Activated CD8-positive, alpha-beta T cell treated with anti-CD3 and anti-CD28 coated beads for 36 hours (primary cell): ENCODE measurements around the gene IGBP1. TPM values are rescaled to one million over a fixed set of nuclear protein-coding genes. Genes with fewer than 3 reads are reported as not detected.

Experiments used
- ATAC-seq: fragments of 200-7000 bp; cut with Tn5 transposase; one replicate; pipeline ENCODE4 v1.10.0; 2021; ENCODE audit warnings: mild to moderate bottlenecking, moderate library complexity
- CTCF ChIA-PET: fragments of 350-600 bp; sonication (Branson Sonifier 250); formaldehyde crosslinking; loops from one replicate; lab custom pipeline; 2021; ENCODE audit warnings: antibody characterized with exemption; lab: Charles Lee
- POLR2A ChIA-PET: fragments of 350-600 bp; sonication (Branson Sonifier 250); formaldehyde crosslinking; loops from one replicate; lab custom pipeline; 2021; ENCODE audit warnings: antibody characterized with exemption; lab: Charles Lee
- DNase-seq: peaks from one replicate; pipeline ENCODE4 v3.0.0-alpha.2; 2020
- H3K27ac Mint-ChIP-seq: one replicate; pipeline ENCODE4 v1.8.0; 2021; ENCODE audit warnings: mild to moderate bottlenecking, mixed read lengths
- H3K27me3 Mint-ChIP-seq: one replicate; pipeline ENCODE4 v1.8.0; 2021; ENCODE audit warnings: mixed read lengths
- H3K36me3 Mint-ChIP-seq: one replicate; pipeline ENCODE4 v1.8.0; 2021; ENCODE audit warnings: low read depth, mixed read lengths
- H3K4me1 Mint-ChIP-seq: one replicate; pipeline ENCODE4 v1.8.0; 2021; ENCODE audit warnings: low read depth, mixed read lengths
- H3K4me3 Mint-ChIP-seq: one replicate; pipeline ENCODE4 v1.8.0; 2021; ENCODE audit warnings: mild to moderate bottlenecking, moderate library complexity, mixed read lengths
- H3K9me3 Mint-ChIP-seq: one replicate; pipeline ENCODE4 v1.8.0; 2021; ENCODE audit warnings: mixed read lengths
- intact Hi-C: fragments of 100-400 bp; cut with micrococcal nuclease; formaldehyde crosslinking; loops from one replicate; pipeline ENCODE4 v1.10.0; 2022
- total RNA-seq, 2 experiments: library from RNA; stranded (reverse); gene quantifications; one replicate each; pipeline ENCODE4 v1.2.3, GENCODE V29; 2021
- TF ChIP-seq, protein P1 (sequence below): fragments of 200-600 bp; IDR thresholded peaks from one replicate; pipeline ENCODE4 v1.8.0; 2022; ENCODE audit warnings: antibody characterized with exemption, mild to moderate bottlenecking

Gene IGBP1
- total RNA-seq, 2 experiments from 2014 or later: 43.5 to 45.1 TPM

DNA sequence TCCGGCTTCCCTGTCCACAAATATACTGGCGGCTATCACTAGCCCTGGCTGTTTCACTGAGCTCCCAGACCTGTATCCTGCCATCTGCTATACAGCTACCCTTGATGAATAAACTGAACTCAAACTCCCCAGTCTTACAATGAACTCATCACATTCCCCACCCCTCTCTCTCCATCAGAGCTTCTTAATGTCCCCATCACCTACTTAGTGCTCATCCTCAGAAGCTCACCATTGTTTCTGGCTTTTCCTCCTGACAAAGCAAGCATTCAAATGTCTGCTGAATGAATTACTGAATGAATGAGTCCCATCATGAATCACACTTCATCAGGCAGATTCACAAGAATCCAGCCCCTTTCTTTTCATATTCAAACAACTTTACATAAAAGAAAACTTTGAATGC is 38.4 kb downstream of the IGBP1 start:
- no peaks in the 10 kb centered on the region for H3K27me3 Mint-ChIP-seq
- ATAC-seq (no peak), DNase-seq (no peak)
- intact Hi-C loops: no loop called here
- TF ChIP-seq, protein P1, sequence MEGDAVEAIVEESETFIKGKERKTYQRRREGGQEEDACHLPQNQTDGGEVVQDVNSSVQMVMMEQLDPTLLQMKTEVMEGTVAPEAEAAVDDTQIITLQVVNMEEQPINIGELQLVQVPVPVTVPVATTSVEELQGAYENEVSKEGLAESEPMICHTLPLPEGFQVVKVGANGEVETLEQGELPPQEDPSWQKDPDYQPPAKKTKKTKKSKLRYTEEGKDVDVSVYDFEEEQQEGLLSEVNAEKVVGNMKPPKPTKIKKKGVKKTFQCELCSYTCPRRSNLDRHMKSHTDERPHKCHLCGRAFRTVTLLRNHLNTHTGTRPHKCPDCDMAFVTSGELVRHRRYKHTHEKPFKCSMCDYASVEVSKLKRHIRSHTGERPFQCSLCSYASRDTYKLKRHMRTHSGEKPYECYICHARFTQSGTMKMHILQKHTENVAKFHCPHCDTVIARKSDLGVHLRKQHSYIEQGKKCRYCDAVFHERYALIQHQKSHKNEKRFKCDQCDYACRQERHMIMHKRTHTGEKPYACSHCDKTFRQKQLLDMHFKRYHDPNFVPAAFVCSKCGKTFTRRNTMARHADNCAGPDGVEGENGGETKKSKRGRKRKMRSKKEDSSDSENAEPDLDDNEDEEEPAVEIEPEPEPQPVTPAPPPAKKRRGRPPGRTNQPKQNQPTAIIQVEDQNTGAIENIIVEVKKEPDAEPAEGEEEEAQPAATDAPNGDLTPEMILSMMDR: no peak
- peaks cover 5% of the 10 kb centered on the region for H3K4me1 Mint-ChIP-seq
- POLR2A ChIA-PET: interaction anchor here (0.8 kb wide), 1 partner anchor 10 kb away, joined by 3 read pairs; no protein-coding TSS in a partner anchor
- CTCF ChIA-PET: interaction anchor here (1.2 kb wide), 1 partner anchor 39 kb away, joined by 4 read pairs; the partner anchor contains the start of gene IGBP1
- H3K9me3 Mint-ChIP-seq: no peaks in the 10 kb centered on the region
- no peak overlapping the region for H3K27ac Mint-ChIP-seq
- H3K4me3 Mint-ChIP-seq: no peak overlapping the region
- H3K36me3 Mint-ChIP-seq: peaks cover 4% of the 10 kb centered on the region

DNA sequence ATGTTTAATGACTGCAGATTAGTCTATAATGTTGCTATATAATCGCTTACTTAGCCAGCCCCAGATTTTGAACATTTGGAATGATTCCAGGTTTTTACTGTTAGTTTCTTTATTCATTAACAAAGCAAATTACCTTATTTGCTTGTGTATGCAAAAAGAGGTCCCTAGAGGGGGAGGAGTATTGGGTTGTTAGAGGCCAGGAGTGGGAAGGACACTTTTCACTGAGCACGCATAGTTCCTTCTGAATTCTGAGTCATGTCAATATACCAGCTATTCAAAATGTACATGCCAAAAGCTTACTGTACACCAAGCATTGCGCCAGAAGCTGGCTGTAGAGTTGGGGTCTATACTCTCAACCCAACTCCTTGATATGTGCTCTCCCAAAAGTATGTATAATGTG is 39.0 kb downstream of the IGBP1 start:
- no peaks in the 10 kb centered on the region for H3K9me3 Mint-ChIP-seq
- no peak overlapping the region for H3K27ac Mint-ChIP-seq
- H3K36me3 Mint-ChIP-seq: peaks cover under 1% of the 10 kb centered on the region
- TF ChIP-seq, protein P1: no peak
- peaks cover 4% of the 10 kb centered on the region for H3K4me1 Mint-ChIP-seq
- H3K4me3 Mint-ChIP-seq: no peak overlapping the region
- CTCF ChIA-PET: no interaction called here
- ATAC-seq (no peak), DNase-seq (no peak)
- POLR2A ChIA-PET: no interaction called here
- H3K27me3 Mint-ChIP-seq: no peaks in the 10 kb centered on the region
- intact Hi-C loops: no loop called here

DNA sequence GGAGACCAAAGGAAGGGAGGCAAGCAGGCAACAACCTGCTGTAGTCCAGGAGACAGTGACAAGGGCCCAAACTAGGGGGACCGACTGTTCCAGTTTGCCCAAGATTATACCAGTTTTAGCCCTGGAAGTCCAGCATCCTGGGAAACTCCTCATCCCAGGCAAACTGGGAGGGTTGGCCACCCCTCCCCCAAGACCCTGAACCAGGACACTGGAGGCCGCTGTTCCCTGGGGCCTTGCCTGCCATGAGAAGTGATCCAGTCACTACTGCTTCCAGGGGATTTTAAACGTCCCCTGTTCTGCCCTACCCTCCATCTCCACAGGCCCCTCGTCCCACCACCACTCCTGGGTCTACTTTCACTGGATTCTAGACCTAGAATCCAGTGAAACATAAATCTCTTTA is 39.7 kb downstream of the IGBP1 start:
- no peak overlapping the region for H3K27ac Mint-ChIP-seq
- ATAC-seq (no peak), DNase-seq (no peak)
- no peaks in the 10 kb centered on the region for H3K36me3 Mint-ChIP-seq
- H3K27me3 Mint-ChIP-seq: no peaks in the 10 kb centered on the region
- H3K4me3 Mint-ChIP-seq: no peak overlapping the region
- CTCF ChIA-PET: no interaction called here
- peaks cover 2% of the 10 kb centered on the region for H3K4me1 Mint-ChIP-seq
- POLR2A ChIA-PET: no interaction called here
- intact Hi-C loops: no loop called here
- TF ChIP-seq, protein P1: no peak
- H3K9me3 Mint-ChIP-seq: no peaks in the 10 kb centered on the region

DNA sequence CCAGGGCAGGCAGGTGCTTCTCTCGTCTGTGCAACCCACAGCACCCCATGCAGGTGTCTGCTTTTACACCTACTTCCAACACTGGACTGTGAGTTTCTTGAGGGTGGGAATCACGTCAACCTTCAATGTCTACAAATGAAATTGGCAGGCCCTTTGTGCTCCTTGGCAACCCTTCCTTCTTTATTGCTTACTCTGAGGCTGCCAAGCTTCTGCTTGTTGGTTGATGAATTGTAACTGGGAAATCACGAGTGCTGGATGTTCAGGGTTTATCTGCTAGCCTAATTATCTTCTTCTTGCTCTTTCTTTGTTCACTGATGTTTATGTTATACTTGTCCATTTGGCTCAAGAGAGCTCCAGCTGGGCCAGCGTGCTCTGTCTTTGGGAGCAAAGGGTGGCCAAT is 41.5 kb downstream of the IGBP1 start:
- Mint-ChIP-seq H3K9me3 (no peaks in the 10 kb centered on the region), H3K27me3 (no peaks in the 10 kb centered on the region), H3K27ac (no peak overlapping the region), H3K36me3 (no peaks in the 10 kb centered on the region), H3K4me1 (peaks cover 2% of the 10 kb centered on the region), H3K4me3 (no peak overlapping the region)
- intact Hi-C loops: no loop called here
- CTCF ChIA-PET: interaction anchor here (0.7 to 1.0 kb wide), 2 partner anchors 21 to 41 kb away, joined by 3 to 4 read pairs; partner anchors contain the start of gene IGBP1
- no peak for ATAC-seq
- no peak for DNase-seq
- POLR2A ChIA-PET: no interaction called here
- TF ChIP-seq, protein P1: no peak

DNA sequence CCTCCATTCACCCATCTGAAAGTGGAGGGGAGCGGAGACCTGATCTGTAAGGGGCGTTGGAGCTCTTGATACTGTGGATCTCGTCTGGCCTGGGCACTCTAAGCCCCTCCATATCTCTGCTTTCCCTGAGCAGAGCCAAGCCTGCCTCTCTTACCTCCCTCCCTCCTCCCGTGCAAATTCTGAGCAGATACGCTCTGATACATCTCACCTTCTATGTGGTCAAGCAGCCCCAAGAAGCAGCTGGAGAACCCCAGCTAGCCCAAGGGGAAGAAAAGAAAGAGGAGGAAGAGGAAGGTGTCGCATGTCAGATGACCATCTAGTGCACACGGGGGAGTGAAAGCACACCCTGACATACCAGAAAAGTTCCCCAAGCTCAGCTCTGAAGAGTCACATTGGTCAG is 42.1 kb downstream of the IGBP1 start:
- TF ChIP-seq, protein P1: no peak
- Mint-ChIP-seq H3K4me1 (peaks cover 2% of the 10 kb centered on the region), H3K4me3 (no peak overlapping the region), H3K27me3 (no peaks in the 10 kb centered on the region), H3K27ac (no peak overlapping the region), H3K36me3 (no peaks in the 10 kb centered on the region), H3K9me3 (no peaks in the 10 kb centered on the region)
- ChIA-PET CTCF (interaction anchor here (1.0 kb wide), 1 partner anchor 21 kb away, joined by 3 read pairs; no protein-coding TSS in a partner anchor), POLR2A (no interaction called here)
- no peak for DNase-seq
- ATAC-seq: no peak
- intact Hi-C loops: no loop called here
